ENCODE data around the gene RPL10.

DNA sequence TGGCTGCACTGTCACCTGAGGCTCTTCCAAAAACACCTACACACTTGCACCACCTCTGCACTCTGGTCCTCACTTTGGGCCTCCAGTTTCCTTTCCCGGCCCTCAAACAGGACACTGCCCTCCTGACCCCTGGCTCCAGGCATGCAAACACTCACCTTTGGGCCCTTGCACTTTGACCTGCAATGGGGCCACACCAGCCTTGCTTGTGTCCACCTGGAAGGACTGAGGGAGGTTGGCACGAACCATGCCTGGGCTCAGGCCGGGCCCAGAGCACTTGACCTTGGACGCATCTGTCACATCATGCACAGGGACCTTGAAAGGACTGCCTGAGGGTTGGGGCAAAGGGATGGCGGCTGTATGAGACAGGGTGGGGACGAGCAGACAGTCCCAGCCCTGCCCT lies 39.3 kb upstream of the RPL10 start:
- TF ChIP-seq FOS (IDR thresholded peaks at IDR 0.05; ENCODE audit: borderline replicate concordance, insufficient read depth, low read length) (no peak), EZH2 (IDR thresholded peaks at IDR 0.05; ENCODE audit: borderline replicate concordance, low read depth, low read length, severe bottlenecking) (no peak), GATA2 (IDR thresholded peaks at IDR 0.05; ENCODE audit: insufficient read depth, insufficient read length, low read depth, low read length) (no peak), POLR2A (IDR thresholded peaks at IDR 0.05; ENCODE audit: low read depth, low read length) (no peak), POLR2AphosphoS5 (IDR thresholded peaks at IDR 0.05; ENCODE audit: insufficient read depth, low read depth, low read length) (no peak), JUN (IDR thresholded peaks at IDR 0.05; ENCODE audit: borderline replicate concordance, insufficient read depth, insufficient read length, low read depth) (no peak)
- TF ChIP-seq, protein P1, sequence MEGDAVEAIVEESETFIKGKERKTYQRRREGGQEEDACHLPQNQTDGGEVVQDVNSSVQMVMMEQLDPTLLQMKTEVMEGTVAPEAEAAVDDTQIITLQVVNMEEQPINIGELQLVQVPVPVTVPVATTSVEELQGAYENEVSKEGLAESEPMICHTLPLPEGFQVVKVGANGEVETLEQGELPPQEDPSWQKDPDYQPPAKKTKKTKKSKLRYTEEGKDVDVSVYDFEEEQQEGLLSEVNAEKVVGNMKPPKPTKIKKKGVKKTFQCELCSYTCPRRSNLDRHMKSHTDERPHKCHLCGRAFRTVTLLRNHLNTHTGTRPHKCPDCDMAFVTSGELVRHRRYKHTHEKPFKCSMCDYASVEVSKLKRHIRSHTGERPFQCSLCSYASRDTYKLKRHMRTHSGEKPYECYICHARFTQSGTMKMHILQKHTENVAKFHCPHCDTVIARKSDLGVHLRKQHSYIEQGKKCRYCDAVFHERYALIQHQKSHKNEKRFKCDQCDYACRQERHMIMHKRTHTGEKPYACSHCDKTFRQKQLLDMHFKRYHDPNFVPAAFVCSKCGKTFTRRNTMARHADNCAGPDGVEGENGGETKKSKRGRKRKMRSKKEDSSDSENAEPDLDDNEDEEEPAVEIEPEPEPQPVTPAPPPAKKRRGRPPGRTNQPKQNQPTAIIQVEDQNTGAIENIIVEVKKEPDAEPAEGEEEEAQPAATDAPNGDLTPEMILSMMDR (IDR thresholded peaks at IDR 0.05; ENCODE audit: extremely low read depth in 1 of 2, insufficient read depth in 1 of 2, low read depth in 1 of 2, low read length in 2 of 2) = no peak

All from endothelial cell of umbilical vein (primary cell).